HG03135 (cell line): Measurements from ENCODE around the gene PES1.
"Not testable (repeated sequence)": the region's sequence is repeated elsewhere in the genome, so short reads cannot be mapped to it uniquely, and the experiment has no call there.

Experiments used
- ATAC-seq: cut with Tn5 transposase; IDR thresholded peaks from one replicate; pipeline ENCODE4 v1.9.1; 2021; ENCODE audit warnings: mild to moderate bottlenecking, moderate library complexity; ENCODE audit not compliant: unreplicated experiment

The PES1 gene

GRCh38 chr22:30556388-30556787 is 35.3 kb downstream of the PES1 start:
- no peak for ATAC-seq

GRCh38 chr22:30555282-30556210 is 36.2 kb downstream of the PES1 start:
- no peak for ATAC-seq

GRCh38 chr22:30553971-30554370 is 37.7 kb downstream of the PES1 start:
- ATAC-seq = no peak

GRCh38 chr22:30552719-30553118 is 39.0 kb downstream of the PES1 start:
- no peak for ATAC-seq

GRCh38 chr22:30551813-30552212 is 39.9 kb downstream of the PES1 start:
- ATAC-seq = not testable (repeated sequence)

GRCh38 chr22:30547188-30547587 is 44.5 kb downstream of the PES1 start:
- no peak for ATAC-seq

- ATAC-seq = no peak
These were observed 45.1 kb downstream of the PES1 start, which contains the start of gene SEC14L6 for GRCh38 chr22:30546616-30547015. TSS of gene SEC14L6 (minus strand) at chr22:30546741. CDS start at chr22:30546682, 59 bp downstream.

GRCh38 chr22:30542811-30543188 is 48.9 kb downstream of the PES1 start:
- ATAC-seq = no peak

- no peak for ATAC-seq
These were observed 49.5 kb downstream of the PES1 start for GRCh38 chr22:30541961-30542810.

- ATAC-seq = not testable (repeated sequence)
These were observed 50.2 kb downstream of the PES1 start for GRCh38 chr22:30541511-30541910.

- ATAC-seq = no peak
These were observed 52.3 kb downstream of the PES1 start for GRCh38 chr22:30539368-30539767.

- ATAC-seq = no peak
These were observed 53.4 kb downstream of the PES1 start for GRCh38 chr22:30538280-30538679.

GRCh38 chr22:30537083-30537731 is 54.5 kb downstream of the PES1 start:
- no peak for ATAC-seq

- no peak for ATAC-seq
These were observed 56.5 kb downstream of the PES1 start for GRCh38 chr22:30535182-30535581.

GRCh38 chr22:30531651-30532608 is 59.8 kb downstream of the PES1 start:
- ATAC-seq = no peak

GRCh38 chr22:30526656-30527055 is 65.1 kb downstream of the PES1 start:
- ATAC-seq = no peak
